Measurements from ENCODE around the gene TPD52L1. TPM values are rescaled to one million over a fixed set of nuclear protein-coding genes. Genes with fewer than 3 reads are reported as not detected.

Gene TPD52L1
- total RNA-seq, 1 experiment from 2014 or later: 92.1 TPM

DNA sequence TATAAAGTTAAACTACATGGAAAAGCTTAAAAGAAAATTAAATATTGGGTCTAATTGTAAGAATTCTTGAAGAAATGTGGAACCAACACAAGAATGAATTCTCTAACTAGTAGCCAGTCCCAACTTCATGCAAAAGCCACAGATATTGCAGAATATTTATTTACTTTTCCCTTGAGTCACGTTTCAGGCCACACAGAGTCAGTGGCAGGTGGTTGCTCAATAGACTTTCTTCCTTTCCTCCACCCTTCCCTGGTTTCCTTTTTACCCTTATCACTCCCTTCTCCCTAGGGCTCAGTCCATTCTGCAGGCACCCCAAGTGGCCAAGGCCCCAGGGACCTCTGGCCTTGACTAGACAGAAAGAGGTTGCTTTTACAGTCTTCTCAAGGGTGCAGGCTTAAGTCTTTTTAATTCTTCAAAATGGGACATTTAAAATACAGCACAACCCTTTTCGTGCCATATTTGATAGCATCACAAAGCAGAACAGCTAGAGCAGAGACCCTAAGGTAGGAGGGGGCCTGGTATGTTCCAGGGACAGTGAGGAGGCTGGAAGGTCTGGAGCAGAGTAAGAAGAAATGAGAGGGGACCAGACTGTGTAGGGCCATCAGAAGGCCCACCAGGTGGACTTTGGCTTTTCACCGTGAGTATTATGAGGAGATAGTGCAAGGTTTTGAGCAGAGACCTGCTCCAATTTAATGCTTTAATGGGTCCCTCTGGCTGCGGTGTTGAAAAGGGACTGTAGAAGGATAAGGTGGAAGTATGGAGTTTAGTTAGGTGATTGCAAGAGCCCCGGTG, 83.2 kb downstream of the TPD52L1 start:
- DNase-seq (ENCODE audit: low read depth): peak; percentile 55

DNA sequence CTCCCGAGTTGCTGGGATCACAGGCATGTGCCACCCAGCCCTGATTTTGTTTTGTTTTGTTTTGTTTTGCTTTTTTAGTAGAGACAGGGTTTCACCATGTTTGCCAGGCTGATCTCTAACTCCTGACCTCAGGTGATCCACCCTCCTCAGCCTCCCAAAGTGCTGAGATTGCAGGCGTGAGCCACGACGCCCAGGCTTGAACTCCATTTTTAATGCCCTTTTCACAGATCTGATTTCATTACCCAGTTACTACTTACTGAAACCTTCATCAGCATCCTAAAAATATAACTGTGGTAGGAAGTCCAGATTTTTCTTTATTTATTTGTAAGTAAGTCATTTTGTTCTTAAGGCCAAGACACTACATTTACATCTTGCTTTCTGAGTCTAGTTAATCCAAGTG, 84.2 kb downstream of the TPD52L1 start:
- DNase-seq (ENCODE audit: low read depth): no peak

DNA sequence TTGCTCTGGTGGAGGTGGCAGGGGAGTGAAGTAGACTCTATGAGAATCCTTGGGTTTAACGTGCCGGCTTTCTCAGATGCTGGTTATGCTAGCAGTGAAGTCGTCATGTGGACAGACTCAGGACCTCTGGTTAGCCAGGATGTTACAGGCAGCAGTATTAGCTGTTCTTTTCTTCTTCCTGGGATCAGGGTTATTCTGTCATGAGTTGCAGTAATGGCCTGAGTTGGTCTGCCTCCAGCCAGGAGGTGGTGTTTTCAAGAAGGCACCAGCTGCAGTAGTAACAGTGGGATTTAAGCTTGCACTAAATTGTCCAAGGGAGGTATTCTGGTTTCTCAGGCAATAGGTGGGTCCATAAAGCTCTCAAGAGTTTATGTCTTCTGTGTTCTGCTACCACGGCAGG, 91.5 kb downstream of the TPD52L1 start:
- DNase-seq (ENCODE audit: low read depth): no peak

DNA sequence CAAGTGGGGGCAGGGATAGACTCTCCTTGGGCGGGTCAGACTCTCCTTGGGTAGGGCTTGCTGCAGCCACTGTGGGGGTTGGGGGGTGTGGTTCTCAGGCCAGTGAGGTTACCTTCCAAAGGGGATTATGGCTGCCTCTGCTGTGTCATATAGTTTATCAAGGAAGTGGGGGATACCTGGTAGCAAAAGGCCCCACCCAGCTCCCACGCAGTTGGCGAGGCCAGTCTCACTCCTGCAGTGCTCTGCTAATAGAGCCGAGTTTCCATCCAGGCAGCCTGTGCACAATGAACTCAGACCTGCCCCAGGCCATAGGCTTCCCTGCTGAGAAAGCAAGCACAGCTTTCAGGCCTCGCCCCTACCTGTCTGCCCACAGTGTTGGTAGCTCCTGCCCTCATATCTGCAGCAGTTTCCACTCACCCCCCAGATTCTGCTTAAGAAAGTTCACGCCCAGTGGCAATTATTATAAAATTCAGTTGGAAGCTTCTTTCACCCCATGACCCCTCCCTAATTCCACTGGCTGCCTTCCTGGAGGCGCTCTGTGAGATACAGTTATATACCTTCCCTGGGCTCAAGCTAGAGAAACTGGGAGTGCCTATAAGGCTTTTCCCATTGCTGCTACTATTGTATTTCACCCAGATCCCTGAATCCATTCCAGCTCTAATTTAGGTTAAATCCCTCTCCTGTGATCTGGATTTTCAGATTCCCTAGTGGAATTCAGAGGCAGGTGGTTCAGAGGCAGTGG, 92.1 kb downstream of the TPD52L1 start:
- DNase-seq (ENCODE audit: low read depth): no peak

DNA sequence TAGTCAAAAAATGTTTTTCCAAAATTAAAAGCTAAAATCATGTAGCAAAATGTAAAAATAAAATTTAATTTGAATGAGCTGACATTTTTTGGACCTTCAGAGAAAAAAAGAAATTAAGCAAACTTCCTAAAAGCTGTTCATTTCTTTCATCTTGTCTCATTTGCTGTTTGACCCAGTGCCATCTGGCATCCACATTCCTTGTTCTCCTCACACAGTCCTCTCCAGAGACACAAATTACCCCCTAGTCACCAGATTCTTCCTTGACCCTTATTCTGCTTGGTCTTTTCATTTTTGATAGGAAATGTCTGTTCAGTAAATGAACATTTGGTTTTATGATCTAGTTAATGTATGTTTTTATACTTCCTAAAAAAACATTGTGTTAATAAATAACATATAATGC, 93.0 kb downstream of the TPD52L1 start:
- no peak for DNase-seq (ENCODE audit: low read depth)

DNA sequence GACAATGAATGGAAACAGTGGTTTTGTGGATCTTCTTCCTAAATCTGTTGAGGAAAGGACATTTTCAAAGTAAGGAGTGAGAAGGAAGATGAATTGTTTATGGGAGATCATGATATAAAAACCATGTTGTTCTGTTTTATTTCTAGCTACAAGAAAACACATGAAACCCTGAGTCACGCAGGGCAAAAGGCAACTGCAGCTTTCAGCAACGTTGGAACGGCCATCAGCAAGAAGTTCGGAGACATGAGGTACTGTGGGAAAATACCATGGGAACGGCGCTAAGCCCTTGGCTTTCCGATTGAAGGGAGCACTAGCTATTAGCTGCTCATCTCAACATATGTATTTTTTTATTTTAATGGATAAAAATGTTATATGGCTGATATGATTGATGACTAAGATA, 94.6 kb downstream of the TPD52L1 start:
- no peak for DNase-seq (ENCODE audit: low read depth)

DNA sequence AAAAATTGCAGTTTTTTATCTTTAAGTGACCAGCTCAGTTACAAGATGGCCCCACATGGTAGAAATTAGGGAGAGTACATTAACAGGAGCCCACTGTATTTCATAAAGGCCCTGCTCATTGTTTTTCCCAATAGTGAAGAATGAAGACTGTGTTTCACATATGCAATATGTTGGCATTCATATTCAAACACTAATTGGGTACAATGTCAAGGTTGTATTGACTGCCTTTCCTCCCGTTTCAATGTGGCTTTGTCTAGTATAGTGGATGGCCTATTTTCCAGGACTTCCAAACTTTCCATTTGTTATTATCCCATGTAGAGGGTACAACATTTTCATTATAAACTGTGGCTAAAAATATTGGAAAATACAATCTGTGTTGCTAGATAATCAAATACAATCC, 96.9 kb downstream of the TPD52L1 start:
- DNase-seq (ENCODE audit: low read depth): no peak

DNA sequence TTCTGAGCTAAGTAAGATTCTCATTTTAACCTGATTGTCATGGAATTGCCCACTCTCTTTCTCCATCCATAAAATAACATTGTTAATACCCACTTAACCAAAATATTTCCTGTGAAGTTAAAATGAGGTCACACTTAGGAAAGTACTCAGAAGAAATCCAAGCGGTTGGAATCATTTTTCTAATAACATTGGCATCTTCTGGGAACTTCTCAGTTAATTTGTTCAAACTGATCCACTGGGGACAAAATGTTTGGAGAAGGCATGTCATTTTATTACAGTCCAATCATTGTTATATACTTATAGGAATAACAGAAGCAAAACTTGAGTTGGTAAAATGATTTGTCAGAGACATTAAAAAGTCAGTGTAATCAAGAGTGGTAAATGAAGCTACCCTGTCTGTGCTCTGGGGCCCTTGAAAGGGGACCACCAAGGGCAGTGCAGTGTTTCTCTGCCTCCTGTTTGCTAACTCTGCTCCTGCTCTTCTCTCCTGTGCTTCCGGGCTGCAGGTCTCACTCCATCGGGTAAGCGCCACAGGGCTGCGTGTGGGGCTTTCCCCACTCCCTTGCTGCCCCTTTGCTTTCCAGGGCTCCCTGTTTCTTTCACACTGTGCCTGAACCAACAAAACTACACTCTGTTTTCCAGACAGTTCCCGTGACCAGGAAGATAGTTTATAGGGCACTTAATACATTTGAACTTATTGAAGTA, 98.1 kb downstream of the TPD52L1 start:
- no peak for DNase-seq (ENCODE audit: low read depth)

DNA sequence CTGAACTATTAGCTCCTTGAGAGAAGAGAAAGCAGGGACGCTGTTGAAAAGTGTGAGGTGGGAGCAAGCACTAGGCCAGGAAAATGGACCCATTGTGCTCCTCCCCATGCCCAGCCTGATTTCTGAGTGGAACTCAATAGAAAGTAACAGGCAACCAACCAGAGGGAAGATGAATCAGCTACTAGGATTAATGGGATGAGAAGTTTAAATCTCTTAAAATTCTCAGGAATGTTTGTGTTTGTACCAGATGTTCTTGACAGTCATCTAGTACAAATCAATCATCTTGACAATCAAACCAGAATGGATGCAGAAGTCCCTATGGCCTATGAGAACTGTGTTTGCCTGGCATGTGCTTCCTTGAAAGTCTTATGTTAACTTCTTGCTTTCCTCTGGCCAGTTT, 99.3 kb downstream of the TPD52L1 start:
- peak; percentile 35 for DNase-seq (ENCODE audit: low read depth)

DNA sequence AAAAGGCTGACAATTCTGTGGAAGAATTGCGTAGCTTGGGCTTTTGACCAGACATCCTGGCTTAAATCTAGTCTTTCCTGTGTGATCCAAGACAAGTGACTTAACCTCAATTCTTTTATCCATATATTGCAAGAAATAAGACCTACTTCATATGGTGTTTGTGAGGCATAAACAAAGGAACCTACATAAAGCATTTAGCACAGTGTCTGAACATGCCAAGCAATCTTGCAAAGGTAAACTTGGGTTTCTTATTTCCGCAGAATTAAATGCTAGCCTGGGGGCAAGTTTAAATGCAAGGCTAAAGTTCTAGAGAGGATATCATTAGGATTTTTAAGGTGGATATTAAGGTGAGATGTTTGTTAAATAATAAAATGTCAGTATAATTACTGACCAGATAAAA, 100.3 kb downstream of the TPD52L1 start:
- no peak for DNase-seq (ENCODE audit: low read depth)

DNA sequence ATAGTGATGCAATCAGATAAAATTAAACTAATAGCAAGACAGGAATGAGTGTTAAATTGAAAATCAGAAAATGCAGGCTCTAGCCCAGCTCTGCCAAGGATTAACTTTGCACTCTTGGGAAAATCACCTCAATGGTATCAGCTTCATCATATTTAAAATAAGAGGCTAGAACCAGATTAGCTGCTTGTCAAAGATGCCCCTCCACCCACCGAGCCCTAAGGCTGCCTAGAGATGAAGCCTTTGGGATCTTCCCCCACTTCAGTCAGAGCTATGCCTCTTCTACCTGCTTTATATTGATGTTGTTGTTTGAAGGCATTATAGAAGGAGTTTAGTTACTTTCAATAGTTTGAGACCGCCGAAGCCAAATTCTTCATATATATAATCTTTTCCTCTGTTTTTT, 100.7 kb downstream of the TPD52L1 start:
- no peak for DNase-seq (ENCODE audit: low read depth)

DNA sequence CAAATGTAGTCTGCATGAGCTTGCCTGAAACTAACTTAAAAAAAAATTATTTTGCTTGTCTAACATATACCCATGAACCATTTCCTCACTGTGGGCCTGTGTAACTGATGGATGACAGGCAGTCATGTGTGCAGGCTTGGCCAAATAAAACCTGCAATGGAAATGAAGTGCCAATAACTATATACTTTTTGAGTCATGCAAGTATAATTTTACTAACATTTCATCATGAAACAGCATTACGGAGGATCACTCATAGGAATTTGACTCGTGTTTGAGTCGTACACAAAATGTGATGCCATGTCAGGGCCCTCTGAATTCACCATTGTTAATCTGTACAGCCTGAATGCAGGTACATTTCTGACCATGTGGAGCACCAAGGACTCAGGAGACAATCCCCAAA, 101.6 kb downstream of the TPD52L1 start:
- DNase-seq (ENCODE audit: low read depth): no peak

DNA sequence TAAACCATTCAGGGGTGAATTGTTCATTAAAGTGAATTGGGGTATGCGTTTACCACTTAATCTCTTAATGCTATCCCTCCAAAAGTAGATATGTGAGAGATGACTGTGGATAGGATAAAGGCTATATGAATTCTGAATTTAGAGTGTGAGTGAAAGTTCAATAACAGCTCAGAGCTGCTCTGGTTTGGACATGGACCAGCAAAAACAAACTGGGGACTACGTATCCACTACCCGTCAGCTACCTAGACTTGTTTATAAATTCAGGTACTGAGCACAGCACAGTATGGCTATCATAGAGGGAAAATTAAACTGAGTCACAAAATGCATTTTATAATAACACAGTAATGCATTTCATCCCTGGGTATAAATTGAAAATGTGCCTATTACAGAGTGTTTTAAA, 103.8 kb downstream of the TPD52L1 start:
- DNase-seq (ENCODE audit: low read depth): no peak

DNA sequence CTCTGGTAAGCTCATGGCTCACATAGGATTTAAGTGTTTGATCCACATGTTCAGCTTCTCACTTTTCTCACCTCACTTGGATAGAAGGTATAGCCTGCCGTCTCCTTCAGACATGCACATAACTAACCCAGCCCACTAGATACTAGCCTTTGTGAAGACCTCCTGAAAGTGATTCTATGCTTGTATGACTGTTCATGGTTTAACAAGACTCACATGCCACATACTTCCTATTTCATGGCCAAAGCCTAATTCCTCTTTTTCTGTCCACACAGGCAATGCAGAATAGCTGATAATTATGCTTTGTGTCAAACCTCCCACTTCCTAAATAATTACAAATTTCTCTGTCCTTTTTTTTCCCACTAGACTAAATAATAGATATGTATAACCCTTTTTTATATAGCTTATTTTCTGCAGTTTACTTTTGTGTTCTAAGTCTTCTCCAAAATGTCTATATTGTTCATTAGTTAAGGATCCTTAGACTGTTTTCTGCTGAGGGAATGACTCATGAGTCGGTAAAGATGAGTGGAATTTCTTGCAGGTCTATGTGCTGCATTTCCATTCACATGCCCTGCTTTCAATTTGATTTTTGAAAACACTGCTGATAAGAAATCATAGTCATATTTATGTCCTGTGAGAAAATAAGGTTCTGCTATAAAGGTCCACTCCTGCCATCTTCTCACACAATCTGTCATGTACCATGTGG, 105.2 kb downstream of the TPD52L1 start:
- no peak for DNase-seq (ENCODE audit: low read depth)

DNA sequence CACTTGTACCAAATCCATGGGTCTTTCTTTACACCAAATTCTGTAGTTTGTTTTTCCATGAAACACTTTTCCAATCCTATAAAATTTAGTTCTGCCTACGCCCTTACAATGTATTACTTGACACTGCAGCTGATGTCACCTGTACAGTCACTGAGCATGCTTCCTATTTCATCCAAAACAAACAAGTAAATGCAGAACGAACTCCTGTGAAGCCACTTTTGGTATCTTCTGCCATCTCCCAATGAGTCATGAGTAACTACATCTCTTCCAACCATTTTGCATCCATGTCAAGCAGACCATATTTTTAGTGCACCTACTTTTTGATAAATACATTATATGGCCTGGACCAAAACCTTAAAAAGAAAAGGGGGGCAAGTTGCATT, 105.8 kb downstream of the TPD52L1 start:
- peak; percentile 20 for DNase-seq (ENCODE audit: low read depth)

DNA sequence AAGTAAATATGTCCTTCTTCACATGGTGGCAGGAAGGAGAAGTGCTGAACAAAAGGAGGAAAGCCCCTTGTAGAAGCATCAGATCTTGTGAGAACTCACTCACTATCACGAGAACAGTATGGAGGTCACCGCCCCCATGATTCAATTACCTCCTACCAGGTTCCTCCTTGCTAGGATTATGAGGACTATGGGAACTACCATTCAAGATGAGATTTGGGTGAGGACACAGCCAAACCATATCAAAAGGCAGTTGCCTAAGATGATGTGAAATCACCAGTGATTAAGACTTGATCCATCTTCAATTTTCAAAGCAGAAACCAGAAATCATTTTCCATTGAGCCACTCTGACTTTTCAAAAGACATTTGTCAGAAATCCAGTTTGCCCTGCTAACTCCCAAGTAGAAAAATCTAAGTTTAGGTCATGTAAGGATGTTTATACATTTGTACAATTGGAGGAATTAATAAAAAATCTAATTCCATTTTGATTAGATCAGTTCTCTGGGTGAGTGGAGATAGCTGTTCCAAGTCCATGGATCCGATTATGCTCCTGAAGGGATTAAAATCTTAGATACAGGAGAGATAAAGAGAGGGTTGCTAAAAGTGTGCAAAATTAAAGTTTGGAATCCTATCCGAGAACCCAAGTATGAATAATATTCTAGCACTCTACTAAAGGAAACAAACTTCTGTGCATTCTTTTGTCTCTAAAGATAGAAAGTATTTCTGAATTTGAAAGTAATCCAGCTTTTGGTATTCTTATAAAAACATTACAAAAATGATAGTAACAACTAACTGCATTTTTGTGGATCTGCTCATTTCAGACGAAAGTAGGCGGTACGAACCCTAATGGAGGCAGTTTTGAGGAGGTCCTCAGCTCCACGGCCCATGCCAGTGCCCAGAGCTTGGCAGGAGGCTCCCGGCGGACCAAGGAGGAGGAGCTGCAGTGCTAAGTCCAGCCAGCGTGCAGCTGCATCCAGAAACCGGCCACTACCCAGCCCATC, 108.7 kb downstream of the TPD52L1 start:
- DNase-seq (ENCODE audit: low read depth): peak; percentile 30

DNA sequence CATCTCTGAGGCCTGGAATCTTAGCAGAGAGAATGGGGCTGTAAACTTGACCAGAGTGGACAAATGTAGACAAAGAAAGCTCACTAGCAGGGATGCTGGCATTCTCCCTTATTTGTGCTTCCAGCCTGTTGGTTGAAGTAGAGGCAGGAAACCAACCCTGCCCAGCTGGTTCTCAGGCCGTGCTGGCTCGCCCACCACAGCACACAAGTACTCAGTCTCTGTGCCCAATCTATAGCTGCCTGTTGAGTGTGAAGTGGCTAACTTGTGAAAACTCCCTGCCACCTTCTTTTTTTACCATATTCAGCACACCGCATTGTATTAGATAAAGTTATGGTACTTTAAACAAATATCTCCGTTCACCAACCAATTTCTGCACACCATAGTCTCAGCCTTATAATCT, 110.9 kb downstream of the TPD52L1 start:
- no peak for DNase-seq (ENCODE audit: low read depth)

DNA sequence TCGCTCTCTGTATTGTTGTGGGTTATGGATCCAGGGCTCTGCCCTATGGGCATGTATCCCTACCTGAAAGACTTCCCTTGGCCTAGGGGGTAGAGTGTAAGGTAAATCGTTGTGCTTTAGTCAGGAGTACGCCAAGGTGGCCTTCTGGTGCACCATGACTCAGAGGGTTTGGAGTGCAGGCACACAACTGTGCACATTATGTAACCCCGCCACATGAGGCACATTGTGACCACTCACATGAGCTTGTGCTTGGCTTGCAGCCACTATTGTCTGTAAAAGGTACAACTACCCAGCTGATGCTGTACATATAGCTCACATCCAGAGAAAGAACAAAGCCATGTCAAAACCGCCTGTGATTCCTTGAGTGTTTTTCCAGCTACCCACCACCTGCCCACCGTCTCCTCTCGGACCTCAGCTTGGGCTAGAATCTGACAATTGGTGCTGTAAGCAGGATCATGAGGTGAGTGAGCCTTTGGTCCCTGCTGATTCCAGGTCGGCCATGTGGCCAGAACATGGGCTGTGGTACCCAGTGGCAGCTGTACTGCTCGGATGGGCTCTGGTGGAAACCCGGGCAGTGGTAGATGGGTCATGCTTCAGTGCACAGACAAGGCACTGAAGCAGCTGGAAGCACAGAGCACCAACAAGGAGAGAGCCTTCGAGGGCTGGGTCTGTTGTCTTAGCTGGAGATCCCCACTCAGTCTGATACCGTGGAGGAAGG, 114.4 kb downstream of the TPD52L1 start:
- peak; percentile 33 for DNase-seq (ENCODE audit: low read depth)

DNA sequence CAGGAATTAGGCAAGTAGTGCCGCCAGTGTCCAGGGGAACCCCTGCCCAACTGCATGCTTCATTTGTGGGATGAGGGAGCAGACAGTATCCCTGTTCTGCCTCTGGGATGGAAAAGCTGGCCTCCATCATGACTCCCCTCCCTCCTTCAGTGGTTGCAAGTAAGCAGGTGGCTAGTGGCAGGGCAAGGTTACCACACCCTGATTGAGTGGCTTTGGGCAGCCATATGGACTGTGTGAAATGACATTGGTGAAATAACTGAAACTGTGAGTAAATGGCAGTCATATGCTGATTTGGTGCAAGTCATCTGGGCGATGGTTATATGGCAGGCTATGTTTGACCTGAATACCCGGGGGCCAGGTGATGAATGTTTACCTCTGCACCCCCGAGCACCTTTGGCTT, 115.2 kb downstream of the TPD52L1 start:
- DNase-seq (ENCODE audit: low read depth): no peak

DNA sequence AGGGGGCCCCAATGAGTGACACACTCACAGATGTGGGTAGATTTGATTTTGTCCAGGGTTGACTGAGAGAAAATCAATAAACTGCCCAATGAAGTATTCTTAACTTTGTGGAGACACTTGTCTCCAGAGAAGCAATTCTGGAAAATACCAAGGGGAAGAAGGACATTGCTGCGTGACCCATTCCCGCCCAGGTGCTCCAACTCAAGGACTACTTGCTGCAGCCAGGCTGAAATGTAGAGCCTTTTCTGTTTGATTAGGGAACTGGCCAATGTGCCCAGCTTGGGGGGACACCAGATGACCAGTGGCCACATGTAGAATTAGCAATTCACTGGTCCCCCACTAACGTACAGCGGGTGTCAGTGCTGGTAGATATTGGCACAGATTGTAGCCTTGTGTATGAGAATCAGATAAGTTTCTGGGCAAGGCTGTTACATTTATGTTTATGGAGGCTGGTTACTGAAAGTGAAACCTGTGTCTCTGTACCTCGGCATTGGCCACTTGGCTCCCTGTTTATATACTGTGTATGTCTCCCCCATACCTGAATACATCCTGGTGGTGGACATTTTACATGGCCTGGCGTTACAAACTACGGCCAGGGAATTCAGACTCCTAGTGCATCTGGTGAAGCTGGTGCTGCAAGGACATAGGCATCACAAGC, 115.9 kb downstream of the TPD52L1 start:
- no peak for DNase-seq (ENCODE audit: low read depth)
